ENCODE measurements around the gene GALNT4. TPM values are rescaled to one million over a fixed set of nuclear protein-coding genes. Genes with fewer than 3 reads are reported as not detected.

GALNT4 gene
- total RNA-seq, 1 donor from 2014 or later = 6.9 TPM

- Mint-ChIP-seq H3K27me3 (ENCODE audit: low read depth, unreplicated experiment) (no peaks in the 10 kb centered on the region), H3K4me3 (ENCODE audit: unreplicated experiment) (no peak overlapping the region), H3K27ac (ENCODE audit: unreplicated experiment) (no peak overlapping the region), H3K36me3 (ENCODE audit: low read depth, unreplicated experiment) (no peaks in the 10 kb centered on the region), H3K4me1 (ENCODE audit: low read depth, unreplicated experiment) (peaks cover 30% of the 10 kb centered on the region), H3K9me3 (ENCODE audit: unreplicated experiment) (no peaks in the 10 kb centered on the region)
- Histone ChIP-seq H3K4me2 (ENCODE audit: low read length) (no peak overlapping the region), H3K9ac (ENCODE audit: low read length) (no peak overlapping the region), H3K9me3 (ENCODE audit: insufficient read depth, low read depth, low read length) (no peaks in the 10 kb centered on the region), H3K79me2 (ENCODE audit: insufficient read depth, low read length) (no peaks in the 10 kb centered on the region), H3K36me3 (ENCODE audit: insufficient read depth, low read length) (no peaks in the 10 kb centered on the region), H3K4me3 (ENCODE audit: insufficient read depth, low read depth, low read length) (no peak overlapping the region), H3K4me1 (ENCODE audit: insufficient read depth, low read length) (peaks cover 8% of the 10 kb centered on the region), H3K27me3 (ENCODE audit: insufficient read depth, low read length) (no peaks in the 10 kb centered on the region), H2AFZ (ENCODE audit: low read depth, low read length) (no peak overlapping the region), H3K27ac (ENCODE audit: low read depth, low read length) (no peak overlapping the region), H4K20me1 (ENCODE audit: insufficient read depth, low read length) (no peaks in the 10 kb centered on the region)
- FAIRE-seq (no peak), DNase-seq (ENCODE audit: low read depth) (no peak)
- TF ChIP-seq CTCF (IDR thresholded peaks at IDR 0.05; ENCODE audit: insufficient read depth, low read depth, low read length) (no peak), EZH2 (IDR thresholded peaks at IDR 0.05; ENCODE audit: insufficient read depth, low read length) (no peak)
Observed at GRCh38 chr12:89547101-89547500, 22.5 kb upstream of the GALNT4 start.

DNA sequence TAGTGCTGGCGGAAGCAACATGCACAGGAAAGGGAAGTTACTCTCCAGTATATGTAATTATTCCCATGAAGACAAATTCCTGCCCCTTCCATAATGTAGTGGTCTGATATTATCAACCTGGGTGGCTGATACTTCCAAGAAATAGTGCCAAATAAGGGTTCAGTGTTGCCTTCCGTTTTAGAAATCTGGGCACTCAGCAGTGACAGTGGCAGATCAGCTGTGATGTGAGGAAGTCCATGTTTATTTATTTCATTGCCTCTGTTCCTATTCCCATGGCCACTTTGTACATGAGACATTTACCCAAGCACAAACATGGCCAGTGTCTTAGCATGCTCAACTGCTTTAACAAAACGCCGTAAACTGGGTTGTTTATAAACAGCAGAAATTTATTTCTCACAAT lies 21.6 kb upstream of the GALNT4 start:
- H3K27me3 ChIP-seq (ENCODE audit: insufficient read depth, low read length) = no peaks in the 10 kb centered on the region
- H3K4me1 ChIP-seq (ENCODE audit: insufficient read depth, low read length) = peaks cover 8% of the 10 kb centered on the region
- H3K9ac ChIP-seq (ENCODE audit: low read length) = no peak overlapping the region
- no peak for TF ChIP-seq CTCF (IDR thresholded peaks at IDR 0.05; ENCODE audit: insufficient read depth, low read depth, low read length)
- TF ChIP-seq EZH2 (IDR thresholded peaks at IDR 0.05; ENCODE audit: insufficient read depth, low read length) = no peak
- no peaks in the 10 kb centered on the region for H3K36me3 ChIP-seq (ENCODE audit: insufficient read depth, low read length)
- no peak for FAIRE-seq
- Mint-ChIP-seq H3K4me3 (ENCODE audit: unreplicated experiment) (no peak overlapping the region), H3K27ac (ENCODE audit: unreplicated experiment) (no peak overlapping the region), H3K4me1 (ENCODE audit: low read depth, unreplicated experiment) (peaks cover 32% of the 10 kb centered on the region), H3K36me3 (ENCODE audit: low read depth, unreplicated experiment) (no peaks in the 10 kb centered on the region), H3K27me3 (ENCODE audit: low read depth, unreplicated experiment) (no peaks in the 10 kb centered on the region), H3K9me3 (ENCODE audit: unreplicated experiment) (no peaks in the 10 kb centered on the region)
- H3K27ac ChIP-seq (ENCODE audit: low read depth, low read length) = no peak overlapping the region
- H2AFZ ChIP-seq (ENCODE audit: low read depth, low read length) = no peak overlapping the region
- no peak overlapping the region for H3K4me3 ChIP-seq (ENCODE audit: insufficient read depth, low read depth, low read length)
- H3K4me2 ChIP-seq (ENCODE audit: low read length) = no peak overlapping the region
- no peaks in the 10 kb centered on the region for H3K9me3 ChIP-seq (ENCODE audit: insufficient read depth, low read depth, low read length)
- DNase-seq (ENCODE audit: low read depth) = no peak
- H3K79me2 ChIP-seq (ENCODE audit: insufficient read depth, low read length) = no peaks in the 10 kb centered on the region
- H4K20me1 ChIP-seq (ENCODE audit: insufficient read depth, low read length) = no peaks in the 10 kb centered on the region

- peak; percentile 17 for DNase-seq (ENCODE audit: low read depth)
Observed at GRCh38 chr12:89544681-89545184, 20.1 kb upstream of the GALNT4 start.

More at GRCh38 chr12:89544681-89545184, 20.1 kb upstream of the GALNT4 start:
- Mint-ChIP-seq H3K27me3 (ENCODE audit: low read depth, unreplicated experiment) (no peaks in the 10 kb centered on the region), H3K4me1 (ENCODE audit: low read depth, unreplicated experiment) (peaks cover 29% of the 10 kb centered on the region), H3K27ac (ENCODE audit: unreplicated experiment) (no peak overlapping the region), H3K9me3 (ENCODE audit: unreplicated experiment) (no peaks in the 10 kb centered on the region), H3K4me3 (ENCODE audit: unreplicated experiment) (no peak overlapping the region), H3K36me3 (ENCODE audit: low read depth, unreplicated experiment) (no peaks in the 10 kb centered on the region)
- H3K79me2 ChIP-seq (ENCODE audit: insufficient read depth, low read length) = no peaks in the 10 kb centered on the region
- H3K27ac ChIP-seq (ENCODE audit: low read depth, low read length) = no peak overlapping the region
- TF ChIP-seq EZH2 (IDR thresholded peaks at IDR 0.05; ENCODE audit: insufficient read depth, low read length) (no peak), CTCF (IDR thresholded peaks at IDR 0.05; ENCODE audit: insufficient read depth, low read depth, low read length) (no peak)
- H3K9ac ChIP-seq (ENCODE audit: low read length) = no peak overlapping the region
- H4K20me1 ChIP-seq (ENCODE audit: insufficient read depth, low read length) = no peaks in the 10 kb centered on the region
- H3K4me1 ChIP-seq (ENCODE audit: insufficient read depth, low read length) = peaks cover 8% of the 10 kb centered on the region
- no peak overlapping the region for H2AFZ ChIP-seq (ENCODE audit: low read depth, low read length)
- H3K27me3 ChIP-seq (ENCODE audit: insufficient read depth, low read length) = no peaks in the 10 kb centered on the region
- no peak for FAIRE-seq
- H3K9me3 ChIP-seq (ENCODE audit: insufficient read depth, low read depth, low read length) = no peaks in the 10 kb centered on the region
- H3K4me2 ChIP-seq (ENCODE audit: low read length) = no peak overlapping the region
- H3K36me3 ChIP-seq (ENCODE audit: insufficient read depth, low read length) = no peaks in the 10 kb centered on the region
- H3K4me3 ChIP-seq (ENCODE audit: insufficient read depth, low read depth, low read length) = no peak overlapping the region

Measured in astrocyte (in vitro differentiated cells and primary cell).